Measurements from ENCODE around the gene TRIP12.
"Not testable (repeated sequence)": the region's sequence is repeated elsewhere in the genome, so short reads cannot be mapped to it uniquely, and the experiment has no call there.

The TRIP12 gene

GRCh38 chr2:229921892-229922448 is at the start of gene TRIP12:
Gene TRIP12 (minus strand): TSS chr2:229922009. CDS start chr2:229880079, 41,930 bp downstream.
- TF ChIP-seq CTCF (conservative IDR thresholded peaks at IDR 0.05) (no peak), ZFX (IDR thresholded peaks at IDR 0.05) (no peak)
- peak within 1 kb of the TSS; percentile 87 for H3K27ac ChIP-seq

- TF ChIP-seq CTCF (conservative IDR thresholded peaks at IDR 0.05): no peak
- no peak for TF ChIP-seq ZFX (IDR thresholded peaks at IDR 0.05)
- no peak overlapping the region for H3K27ac ChIP-seq
Observed at GRCh38 chr2:229971298-229971790, 49.5 kb upstream of the TRIP12 start.

- TF ChIP-seq CTCF (conservative IDR thresholded peaks at IDR 0.05) (no peak), ZFX (IDR thresholded peaks at IDR 0.05) (no peak)
- no peak overlapping the region for H3K27ac ChIP-seq
Observed at GRCh38 chr2:229970406-229970805, 48.6 kb upstream of the TRIP12 start.

- TF ChIP-seq ZFX (IDR thresholded peaks at IDR 0.05) (no peak), CTCF (conservative IDR thresholded peaks at IDR 0.05) (no peak)
- H3K27ac ChIP-seq: no peak overlapping the region
Observed at GRCh38 chr2:229969921-229970320, 48.1 kb upstream of the TRIP12 start.

- H3K27ac ChIP-seq: not testable (repeated sequence)
Observed at GRCh38 chr2:229963596-229963995, 41.8 kb upstream of the TRIP12 start.

- TF ChIP-seq ZFX (IDR thresholded peaks at IDR 0.05) (no peak), CTCF (conservative IDR thresholded peaks at IDR 0.05) (no peak)
Observed at GRCh38 chr2:229956491-229956890, 34.7 kb upstream of the TRIP12 start.

GRCh38 chr2:229955663-229956062 is 33.9 kb upstream of the TRIP12 start:
- H3K27ac ChIP-seq: no peak overlapping the region
- TF ChIP-seq CTCF (conservative IDR thresholded peaks at IDR 0.05): no peak
- no peak for TF ChIP-seq ZFX (IDR thresholded peaks at IDR 0.05)

More at GRCh38 chr2:229956491-229956890, 34.7 kb upstream of the TRIP12 start:
- no peak overlapping the region for H3K27ac ChIP-seq

- no peak overlapping the region for H3K27ac ChIP-seq
- TF ChIP-seq ZFX (IDR thresholded peaks at IDR 0.05) (no peak), CTCF (conservative IDR thresholded peaks at IDR 0.05) (no peak)
Observed at GRCh38 chr2:229952256-229952835, 30.5 kb upstream of the TRIP12 start.

All from C4-2B (cell line).